Mesothelial cell of epicardium (in vitro differentiated cells): Measurements from ENCODE around the gene CPN2. TPM values are rescaled to one million over a fixed set of nuclear protein-coding genes. Genes with fewer than 3 reads are reported as not detected.

ENCODE experiments used
- DNase-seq, 2 experiments: peaks; one replicate each; pipeline ENCODE4 v3.0.0; 2021; ENCODE audit warnings: low spot score in 2 of 2; ENCODE audit not compliant: unreplicated experiment in 2 of 2
- H3K27ac Mint-ChIP-seq: 2 replicates; pipeline ENCODE4 v1.8.0; 2021; ENCODE audit warnings: mixed read lengths
- H3K27me3 Mint-ChIP-seq: 2 replicates; pipeline ENCODE4 v1.8.0; 2021; ENCODE audit warnings: low read depth, mixed read lengths
- H3K36me3 Mint-ChIP-seq: 2 replicates; pipeline ENCODE4 v1.8.0; 2021; ENCODE audit warnings: mixed read lengths
- H3K4me1 Mint-ChIP-seq: 2 replicates; pipeline ENCODE4 v1.8.0; 2021; ENCODE audit warnings: mixed read lengths
- H3K4me3 Mint-ChIP-seq: 2 replicates; pipeline ENCODE4 v1.8.0; 2021; ENCODE audit warnings: mild to moderate bottlenecking, moderate library complexity, mixed read lengths
- H3K9me3 Mint-ChIP-seq: 2 replicates; pipeline ENCODE4 v1.8.0; 2021; ENCODE audit warnings: mixed read lengths
- total RNA-seq: library from RNA; stranded (reverse); gene quantifications from 3 replicates; pipeline ENCODE4 v1.2.1, GENCODE V29; 2021
- TF ChIP-seq, protein P1 (sequence below): fragments of 200-600 bp; sonication (generic); IDR thresholded peaks from one replicate; pipeline ENCODE4 v1.5.0; 2021; ENCODE audit warnings: antibody characterized with exemption; ENCODE audit not compliant: unreplicated experiment

Gene CPN2
- total RNA-seq, 1 donor from 2014 or later: not detected

DNA sequence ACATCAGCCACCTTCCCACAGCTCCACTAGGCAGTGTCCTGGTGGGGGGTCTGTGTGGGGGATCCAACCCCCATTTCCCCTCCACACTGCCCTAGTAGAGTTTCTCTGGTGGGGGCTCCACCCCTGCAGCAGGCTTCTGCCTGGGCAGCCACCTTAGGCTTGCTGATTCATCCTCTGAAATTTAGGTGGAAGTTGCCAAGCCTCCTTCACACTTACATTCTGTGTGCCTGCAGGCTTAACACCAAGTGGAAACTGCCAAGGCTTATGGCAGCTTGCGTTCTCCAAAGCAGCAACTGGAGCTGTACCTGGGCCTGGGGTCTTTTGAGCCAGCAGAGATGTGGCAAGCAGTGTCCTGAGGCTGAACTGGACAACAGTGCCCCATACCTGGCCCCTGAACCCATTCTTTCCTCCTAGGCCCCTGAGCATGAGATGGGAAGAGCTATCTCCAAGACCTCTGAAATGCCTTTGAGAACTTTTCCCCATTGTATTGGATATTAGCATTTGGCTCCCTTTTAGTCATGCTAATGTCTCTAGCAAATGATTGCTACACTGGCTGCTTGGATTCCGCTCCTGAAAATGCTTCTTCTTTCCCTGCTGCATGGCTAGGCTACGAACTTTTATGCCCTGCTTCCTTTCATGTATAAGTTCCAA lies 32.5 kb downstream of the CPN2 start:
- Mint-ChIP-seq H3K4me3 (no peak overlapping the region), H3K9me3 (peaks cover 9% of the 10 kb centered on the region), H3K27me3 (no peaks in the 10 kb centered on the region), H3K4me1 (peaks cover 39% of the 10 kb centered on the region), H3K27ac (no peak overlapping the region), H3K36me3 (no peaks in the 10 kb centered on the region)
- TF ChIP-seq, protein P1, sequence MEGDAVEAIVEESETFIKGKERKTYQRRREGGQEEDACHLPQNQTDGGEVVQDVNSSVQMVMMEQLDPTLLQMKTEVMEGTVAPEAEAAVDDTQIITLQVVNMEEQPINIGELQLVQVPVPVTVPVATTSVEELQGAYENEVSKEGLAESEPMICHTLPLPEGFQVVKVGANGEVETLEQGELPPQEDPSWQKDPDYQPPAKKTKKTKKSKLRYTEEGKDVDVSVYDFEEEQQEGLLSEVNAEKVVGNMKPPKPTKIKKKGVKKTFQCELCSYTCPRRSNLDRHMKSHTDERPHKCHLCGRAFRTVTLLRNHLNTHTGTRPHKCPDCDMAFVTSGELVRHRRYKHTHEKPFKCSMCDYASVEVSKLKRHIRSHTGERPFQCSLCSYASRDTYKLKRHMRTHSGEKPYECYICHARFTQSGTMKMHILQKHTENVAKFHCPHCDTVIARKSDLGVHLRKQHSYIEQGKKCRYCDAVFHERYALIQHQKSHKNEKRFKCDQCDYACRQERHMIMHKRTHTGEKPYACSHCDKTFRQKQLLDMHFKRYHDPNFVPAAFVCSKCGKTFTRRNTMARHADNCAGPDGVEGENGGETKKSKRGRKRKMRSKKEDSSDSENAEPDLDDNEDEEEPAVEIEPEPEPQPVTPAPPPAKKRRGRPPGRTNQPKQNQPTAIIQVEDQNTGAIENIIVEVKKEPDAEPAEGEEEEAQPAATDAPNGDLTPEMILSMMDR: no peak
- no peak for DNase-seq

DNA sequence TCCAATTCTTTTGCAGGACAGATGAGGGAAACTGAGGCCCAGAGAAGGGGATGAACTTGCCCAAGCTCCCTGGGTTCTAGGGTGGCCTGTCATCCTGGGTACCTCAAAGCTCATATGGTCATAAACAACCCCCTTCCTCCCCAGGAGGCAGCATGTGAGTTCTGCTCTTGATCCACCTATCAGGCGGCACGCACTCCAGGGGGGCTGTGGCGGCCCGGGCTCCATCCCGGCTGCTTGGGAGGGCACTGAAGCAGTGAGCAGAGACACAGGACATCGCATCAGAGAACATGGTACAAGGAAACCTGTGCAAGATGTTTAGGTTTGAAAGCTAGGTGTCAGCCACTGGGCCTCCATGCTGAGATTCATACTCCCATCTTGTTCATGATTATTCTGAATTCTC lies 34.2 kb downstream of the CPN2 start:
- Mint-ChIP-seq H3K9me3 (peaks cover 9% of the 10 kb centered on the region), H3K27me3 (no peaks in the 10 kb centered on the region), H3K4me3 (no peak overlapping the region), H3K4me1 (peaks cover 44% of the 10 kb centered on the region), H3K36me3 (no peaks in the 10 kb centered on the region), H3K27ac (no peak overlapping the region)
- TF ChIP-seq, protein P1: no peak
- no peak for DNase-seq

DNA sequence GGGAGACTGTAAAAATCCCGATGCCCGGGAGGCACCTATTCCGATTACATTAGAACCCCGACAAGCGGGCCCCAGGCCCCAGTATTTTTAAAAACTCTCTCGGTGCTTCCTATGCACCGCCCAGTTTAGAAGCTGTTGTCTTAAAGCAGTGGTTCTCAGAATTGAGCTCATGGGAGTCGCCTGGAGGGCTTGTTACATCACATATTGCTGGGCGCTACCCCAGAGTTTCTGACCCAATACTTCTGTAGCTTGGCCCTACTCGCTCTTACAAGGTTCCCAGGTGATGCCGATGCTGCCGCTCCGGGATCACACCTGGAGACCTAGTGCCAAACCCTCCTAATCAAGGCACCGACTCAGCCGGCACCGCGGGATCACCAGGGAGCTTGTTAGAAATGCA lies 35.2 kb downstream of the CPN2 start:
- no peak overlapping the region for H3K27ac Mint-ChIP-seq
- DNase-seq: no peak
- no peaks in the 10 kb centered on the region for H3K27me3 Mint-ChIP-seq
- peak overlapping the region; percentile 51 for H3K4me3 Mint-ChIP-seq
- TF ChIP-seq, protein P1: peak; percentile 53
- H3K36me3 Mint-ChIP-seq: no peaks in the 10 kb centered on the region
- H3K9me3 Mint-ChIP-seq: peaks cover 9% of the 10 kb centered on the region
- peaks cover 48% of the 10 kb centered on the region for H3K4me1 Mint-ChIP-seq

DNA sequence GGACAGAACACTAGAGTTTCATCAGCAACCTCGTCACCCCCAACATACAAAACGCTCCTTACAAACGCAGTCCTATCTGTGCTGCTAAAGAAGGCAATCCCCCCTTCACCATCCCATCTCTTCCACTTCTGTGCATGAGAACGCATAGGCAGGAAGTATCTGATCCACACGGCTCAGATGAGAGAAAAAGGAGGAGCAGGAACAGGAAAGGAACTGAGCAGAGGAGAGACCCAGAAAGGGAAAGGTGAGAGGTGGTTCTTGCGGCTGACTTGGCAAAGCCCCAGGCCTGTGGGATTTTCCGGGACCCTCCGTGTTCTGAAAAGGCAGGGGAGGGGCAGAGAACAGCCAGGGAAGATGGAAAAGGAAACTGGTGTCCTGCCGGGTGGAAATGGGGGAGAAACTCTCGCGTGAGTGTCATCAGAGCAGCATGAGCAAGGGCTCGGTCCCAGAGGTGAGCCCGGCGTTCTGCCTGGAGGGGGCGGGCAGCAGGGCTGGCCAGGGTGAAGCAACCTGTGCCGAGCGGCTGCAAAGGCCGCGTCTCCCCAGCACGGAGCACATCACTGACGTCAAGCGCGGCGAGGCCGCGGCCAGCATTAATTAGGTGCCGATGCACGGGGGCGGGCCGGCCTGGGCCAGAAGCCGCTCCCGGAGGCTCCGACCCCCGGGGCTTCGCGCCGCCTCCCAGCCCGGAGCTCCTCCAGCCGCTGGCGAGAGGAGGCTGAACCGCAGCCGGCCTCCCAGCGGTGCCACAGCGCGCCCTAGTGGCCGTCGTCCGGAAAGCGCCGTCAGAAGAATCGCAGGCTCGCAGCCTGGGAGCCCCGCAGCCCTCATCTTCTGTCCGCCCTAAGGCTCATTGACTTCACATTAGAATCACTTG lies 35.8 kb downstream of the CPN2 start:
- Mint-ChIP-seq H3K4me3 (peak overlapping the region; percentile 58), H3K36me3 (no peaks in the 10 kb centered on the region), H3K27me3 (no peaks in the 10 kb centered on the region), H3K27ac (peak overlapping the region; percentile 86), H3K9me3 (peaks cover 9% of the 10 kb centered on the region), H3K4me1 (peaks cover 54% of the 10 kb centered on the region)
- DNase-seq: peak; percentile 83 to 95
- TF ChIP-seq, protein P1: peak; percentile 99

DNA sequence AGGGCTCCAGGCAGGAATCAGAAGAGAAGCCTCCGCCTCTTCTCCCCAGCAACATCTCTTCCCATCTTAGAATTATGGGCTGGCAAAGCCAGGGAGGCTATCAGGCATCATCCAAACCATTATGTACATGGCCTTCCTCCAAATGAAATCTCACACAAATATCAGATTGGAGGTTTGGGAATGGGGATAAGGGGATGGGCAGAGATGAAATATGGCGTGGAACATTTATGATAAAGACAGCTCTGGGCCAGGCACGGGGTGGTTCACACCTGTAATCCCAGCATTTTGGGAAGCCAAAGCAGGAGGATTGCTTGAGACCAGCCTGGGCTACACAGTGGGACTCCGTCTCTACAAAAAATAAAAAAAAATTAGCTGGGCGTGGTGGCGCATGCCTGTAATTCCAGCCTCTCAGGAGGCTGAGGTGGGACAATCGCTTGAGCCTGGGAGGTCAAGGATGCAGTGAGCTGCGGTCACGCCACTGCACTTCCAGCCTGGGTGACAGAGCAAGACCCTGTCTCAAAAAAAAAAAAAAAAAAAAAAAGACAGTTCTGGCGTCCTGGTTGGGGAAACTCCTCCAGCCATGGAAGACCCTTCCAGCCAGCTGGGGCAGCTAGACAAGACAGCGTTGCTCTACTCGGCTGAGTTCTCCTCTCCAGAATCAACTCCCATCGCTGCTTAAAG lies 36.6 kb downstream of the CPN2 start:
- Mint-ChIP-seq H3K9me3 (peaks cover 8% of the 10 kb centered on the region), H3K4me1 (peaks cover 61% of the 10 kb centered on the region), H3K36me3 (no peaks in the 10 kb centered on the region), H3K27me3 (no peaks in the 10 kb centered on the region), H3K27ac (peak overlapping the region; percentile 86), H3K4me3 (peak overlapping the region; percentile 58)
- no peak for DNase-seq
- TF ChIP-seq, protein P1: no peak
